Endothelial cell of umbilical vein (primary cell): ENCODE data around the gene ERAL1. TPM values are rescaled to one million over a fixed set of nuclear protein-coding genes. Genes with fewer than 3 reads are reported as not detected.
A peak's percentile ranks its signal among the peaks of the same experiment; 100 is the strongest.

Source experiments
- BruUV-seq: library from RNA; stranded (reverse); fragments of 400-500 nt; replicated peaks from 2 replicates; lab custom pipeline; 2021; lab: Mats Ljungman, UMichigan
- CTCF ChIA-PET: fragments of 300-600, 350-600 bp; sonication (Branson Sonifier 250); formaldehyde crosslinking; loops from one replicate; lab custom pipeline; 2021; ENCODE audit warnings: antibody characterized with exemption, inconsistent platforms; lab: Charles Lee
- POLR2A ChIA-PET: fragments of 300-600, 350-600 bp; sonication (Branson Sonifier 250); formaldehyde crosslinking; loops from one replicate; lab custom pipeline; 2021; ENCODE audit warnings: antibody characterized with exemption, inconsistent platforms; lab: Charles Lee
- DNase-seq: peaks from one replicate; pipeline ENCODE4 v3.0.0-alpha.2; 2011; ENCODE audit warnings: low read depth, low spot score
- FAIRE-seq: peaks from 2 replicates; lab custom pipeline; 2011; peaks lifted over from hg19 to GRCh38; lab: Jason Lieb, UNC
- H2AFZ ChIP-seq: 2 replicates; pipeline ENCODE4 v1.6.0; 2012; ENCODE audit warnings: low read depth, low read length, control low read depth, inconsistent platforms
- H3K27ac ChIP-seq: 2 replicates; pipeline ENCODE4 v1.5.1; 2011; ENCODE audit warnings: low read depth, mild to moderate bottlenecking, control low read depth, low read length, moderate library complexity; ENCODE audit not compliant: insufficient read depth
- H3K27me3 ChIP-seq, 2 experiments: 2 replicates each; pipeline versions ENCODE4 v1.6.0 to v1.6.1; 2011; ENCODE audit warnings: low read length in 2 of 2, mixed read lengths in 1 of 2; ENCODE audit not compliant: control insufficient read depth in 2 of 2, insufficient read depth in 2 of 2
- H3K36me3 ChIP-seq, 2 experiments: 2 replicates in 1 of 2; 3 replicates in 1 of 2; pipeline ENCODE4 v1.5.1; 2011; ENCODE audit warnings: low read length in 2 of 2, mild to moderate bottlenecking in 1 of 2, moderate library complexity in 1 of 2; ENCODE audit not compliant: control insufficient read depth in 2 of 2, insufficient read depth in 2 of 2; ENCODE audit errors: extremely low read depth in 1 of 2
- H3K4me1 ChIP-seq: 3 replicates; pipeline ENCODE4 v1.5.1; 2011; ENCODE audit warnings: mild to moderate bottlenecking, low read length; ENCODE audit not compliant: control insufficient read depth, insufficient read depth; ENCODE audit errors: extremely low read depth
- H3K4me2 ChIP-seq: 2 replicates; pipeline ENCODE4 v1.6.1; 2011; ENCODE audit warnings: low read length, control low read depth, mixed read lengths; ENCODE audit not compliant: insufficient read depth
- H3K4me3 ChIP-seq, 3 experiments: fragments of 200-600 bp in 1 of 3; sonication (generic), shearing (Covaris generic) in 1 of 3; replicated peaks in 1 of 3; 2 replicates each; pipeline ENCODE4 v1.5.1; 2011 to 2016; ENCODE audit warnings: control low read depth in 3 of 3, low read length in 3 of 3, mild to moderate bottlenecking in 2 of 3, inconsistent platforms in 1 of 3, low read depth in 1 of 3, moderate library complexity in 1 of 3; ENCODE audit not compliant: insufficient read depth in 1 of 3
- H3K79me2 ChIP-seq: 2 replicates; pipeline ENCODE4 v1.6.0; 2012; ENCODE audit warnings: low read length, inconsistent platforms; ENCODE audit not compliant: control insufficient read depth, insufficient read depth
- H3K9ac ChIP-seq: replicated peaks from 2 replicates; pipeline ENCODE3; 2011; ENCODE audit warnings: low read length, control low read depth; ENCODE audit not compliant: insufficient read depth; ENCODE audit errors: extremely low read depth
- H3K9me1 ChIP-seq: replicated peaks from 3 replicates; pipeline ENCODE4 v1.6.0; 2011; ENCODE audit warnings: mild to moderate bottlenecking, low read length; ENCODE audit not compliant: control insufficient read depth, insufficient read depth; ENCODE audit errors: extremely low read depth
- H3K9me3 ChIP-seq: replicated peaks from 2 replicates; pipeline ENCODE4 v1.5.1; 2012; ENCODE audit warnings: low read length, inconsistent platforms; ENCODE audit not compliant: control insufficient read depth, insufficient read depth
- H4K20me1 ChIP-seq: replicated peaks from 2 replicates; pipeline ENCODE3; 2011; ENCODE audit warnings: mild to moderate bottlenecking, low read length; ENCODE audit not compliant: control insufficient read depth, insufficient read depth; ENCODE audit errors: extremely low read depth
- CTCF ChIP-seq, 2 donors: IDR thresholded peaks; 1 replicate in 1 of 2; 2 replicates in 1 of 2; pipeline ENCODE4 v1.5.1; 2011; ENCODE audit warnings: low read length in 2 of 2, mild to moderate bottlenecking in 2 of 2, moderate library complexity in 2 of 2, control low read depth in 1 of 2, inconsistent platforms in 1 of 2, low read depth in 1 of 2; ENCODE audit not compliant: insufficient read depth in 1 of 2; ENCODE audit errors: extremely low read depth in 1 of 2
- GATA2 ChIP-seq: IDR thresholded peaks from 2 replicates; pipeline ENCODE4 v1.7.0; 2011; ENCODE audit warnings: low read depth, mild to moderate bottlenecking, moderate library complexity, mixed read lengths, low read length; ENCODE audit not compliant: insufficient read length, insufficient read depth
- JUN ChIP-seq: IDR thresholded peaks from 2 replicates; pipeline ENCODE4 v1.6.1; 2011; ENCODE audit warnings: borderline replicate concordance, low read depth; ENCODE audit not compliant: insufficient read length, insufficient read depth
- POLR2A ChIP-seq: IDR thresholded peaks from 2 replicates; pipeline ENCODE4 v1.6.1; 2012; ENCODE audit warnings: low read depth, mild to moderate bottlenecking, control low read depth, low read length
- POLR2AphosphoS5 ChIP-seq: IDR thresholded peaks from 2 replicates; pipeline ENCODE4 v1.6.1; 2012; ENCODE audit warnings: low read depth, mild to moderate bottlenecking, control low read depth, low read length, moderate library complexity; ENCODE audit not compliant: insufficient read depth
- dilution Hi-C: fragments of 300-500 bp; cut with MboI; formaldehyde crosslinking; loops from one replicate; pipeline ENCODE4 v1.15.0; 2019; ENCODE audit warnings: low sequenced_read_pairs; ENCODE audit not compliant: extremely low pct_ligation_motif_present
- intact Hi-C: fragments of 100-400 bp; cut with micrococcal nuclease; formaldehyde crosslinking; loops from one replicate; pipeline ENCODE4 v1.10.0; 2022
- polyA plus RNA-seq, 4 experiments: library from polyadenylated mRNA; depleted of rRNA in 3 of 4; stranded (reverse) in 3 of 4; unstranded in 1 of 4; fragments of >200 nt; gene quantifications; 2 replicates each; pipeline versions ENCODE4 v1.2.1 to v1.2.3, GENCODE V29; 2011 to 2012; ENCODE audit warnings: missing spikeins in 1 of 4
- total RNA-seq: library from RNA; stranded (reverse); gene quantifications from 2 replicates; pipeline ENCODE4 v1.2.3, GENCODE V29; 2021

Gene ERAL1
- total and polyA plus RNA-seq, 2 donors (not counting 3 experiments of a cell fraction or from before 2014, with no cell fraction given) = 58.0 to 86.6 TPM

- POLR2A ChIA-PET = interaction anchor here (0.6 kb wide), 1 partner anchor 120 kb away, joined by 3 read pairs; no protein-coding TSS in a partner anchor
- no peaks in the 10 kb centered on the region for H3K9me3 ChIP-seq
- H3K9me1 ChIP-seq = no peaks in the 10 kb centered on the region
- dilution Hi-C loops = no loop called here
- no TSS peak for BruUV-seq
- peak; percentile 37 for DNase-seq
- H3K4me3 ChIP-seq = peak overlapping the region; percentile 63 to 85 (median 66)
- no peaks in the 10 kb centered on the region for H3K27me3 ChIP-seq
- CTCF ChIA-PET = interaction anchor here (1.0 to 5.3 kb wide), 13 partner anchors 10 to 219 kb away, joined by 3 to 46 read pairs (median 4); partner anchors contain the start of genes FAM222B and TLCD1
- peak overlapping the region; percentile 91 for H3K4me2 ChIP-seq
- peak overlapping the region; percentile 79 for H2AFZ ChIP-seq
- intact Hi-C loops = loop anchor here (2.0 to 5.0 kb wide), 2 partner anchors 49 to 89 kb away; no protein-coding TSS in a partner anchor
- FAIRE-seq = peak; percentile 50
- peaks cover 18% of the 10 kb centered on the region for H3K79me2 ChIP-seq
- H3K9ac ChIP-seq = peak overlapping the region; percentile 62
- H3K27ac ChIP-seq = peak overlapping the region; percentile 19
- H3K36me3 ChIP-seq = no peaks in the 10 kb centered on the region
- H4K20me1 ChIP-seq = no peaks in the 10 kb centered on the region
- no peak for TF ChIP-seq JUN
- no peak for TF ChIP-seq POLR2AphosphoS5
- no peak for TF ChIP-seq CTCF (IDR thresholded peaks at IDR 0.05; ENCODE audit: extremely low read depth in 1 of 2, insufficient read depth in 1 of 2, low read depth in 1 of 2, low read length in 2 of 2)
- TF ChIP-seq GATA2 = peak; percentile 12
- no peak for TF ChIP-seq POLR2A
- H3K4me1 ChIP-seq = peaks cover 35% of the 10 kb centered on the region
These were observed 43.1 kb downstream of the ERAL1 start for GRCh38 chr17:28897769-28898526.
